Adrenal gland (tissue), 5 donors: ENCODE results near the gene YJEFN3.

Experiments used
- POLR2A ChIP-seq, 2 donors: fragments of 450-650 bp; IDR thresholded peaks; one replicate each; pipeline ENCODE4 v1.6.1; 2017; ENCODE audit warnings: antibody characterized with exemption in 2 of 2, mild to moderate bottlenecking in 2 of 2, moderate library complexity in 1 of 2
- TF ChIP-seq, protein P1 (sequence below), 6 experiments: fragments of 450-650 bp in 4 of 6; fragments of 200-600 bp in 2 of 6; sonication (generic) in 1 of 6; IDR thresholded peaks; 1 replicate in 5 of 6; 2 replicates in 1 of 6; pipeline versions ENCODE4 v1.5.1 to v1.8.0; 2016 to 2021; ENCODE audit warnings: antibody characterized with exemption in 6 of 6, mild to moderate bottlenecking in 2 of 6, moderate library complexity in 1 of 6
- donor health status: DM: no; HTN: no; CAD: no.

- TF ChIP-seq, protein P1, sequence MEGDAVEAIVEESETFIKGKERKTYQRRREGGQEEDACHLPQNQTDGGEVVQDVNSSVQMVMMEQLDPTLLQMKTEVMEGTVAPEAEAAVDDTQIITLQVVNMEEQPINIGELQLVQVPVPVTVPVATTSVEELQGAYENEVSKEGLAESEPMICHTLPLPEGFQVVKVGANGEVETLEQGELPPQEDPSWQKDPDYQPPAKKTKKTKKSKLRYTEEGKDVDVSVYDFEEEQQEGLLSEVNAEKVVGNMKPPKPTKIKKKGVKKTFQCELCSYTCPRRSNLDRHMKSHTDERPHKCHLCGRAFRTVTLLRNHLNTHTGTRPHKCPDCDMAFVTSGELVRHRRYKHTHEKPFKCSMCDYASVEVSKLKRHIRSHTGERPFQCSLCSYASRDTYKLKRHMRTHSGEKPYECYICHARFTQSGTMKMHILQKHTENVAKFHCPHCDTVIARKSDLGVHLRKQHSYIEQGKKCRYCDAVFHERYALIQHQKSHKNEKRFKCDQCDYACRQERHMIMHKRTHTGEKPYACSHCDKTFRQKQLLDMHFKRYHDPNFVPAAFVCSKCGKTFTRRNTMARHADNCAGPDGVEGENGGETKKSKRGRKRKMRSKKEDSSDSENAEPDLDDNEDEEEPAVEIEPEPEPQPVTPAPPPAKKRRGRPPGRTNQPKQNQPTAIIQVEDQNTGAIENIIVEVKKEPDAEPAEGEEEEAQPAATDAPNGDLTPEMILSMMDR (IDR thresholded peaks at IDR 0.05): no peak
- no peak for TF ChIP-seq POLR2A (IDR thresholded peaks at IDR 0.05)
These were observed 32.8 kb upstream of the YJEFN3 start for GRCh38 chr19:19495614-19496603.
